ENCODE measurements around the gene PRKAG3. TPM values are rescaled to one million over a fixed set of nuclear protein-coding genes. Genes with fewer than 3 reads are reported as not detected.
A peak's percentile ranks its signal among the peaks of the same experiment; 100 is the strongest.

PRKAG3 gene
- total and polyA plus RNA-seq, 2 experiments from 2014 or later, result not detected

DNA sequence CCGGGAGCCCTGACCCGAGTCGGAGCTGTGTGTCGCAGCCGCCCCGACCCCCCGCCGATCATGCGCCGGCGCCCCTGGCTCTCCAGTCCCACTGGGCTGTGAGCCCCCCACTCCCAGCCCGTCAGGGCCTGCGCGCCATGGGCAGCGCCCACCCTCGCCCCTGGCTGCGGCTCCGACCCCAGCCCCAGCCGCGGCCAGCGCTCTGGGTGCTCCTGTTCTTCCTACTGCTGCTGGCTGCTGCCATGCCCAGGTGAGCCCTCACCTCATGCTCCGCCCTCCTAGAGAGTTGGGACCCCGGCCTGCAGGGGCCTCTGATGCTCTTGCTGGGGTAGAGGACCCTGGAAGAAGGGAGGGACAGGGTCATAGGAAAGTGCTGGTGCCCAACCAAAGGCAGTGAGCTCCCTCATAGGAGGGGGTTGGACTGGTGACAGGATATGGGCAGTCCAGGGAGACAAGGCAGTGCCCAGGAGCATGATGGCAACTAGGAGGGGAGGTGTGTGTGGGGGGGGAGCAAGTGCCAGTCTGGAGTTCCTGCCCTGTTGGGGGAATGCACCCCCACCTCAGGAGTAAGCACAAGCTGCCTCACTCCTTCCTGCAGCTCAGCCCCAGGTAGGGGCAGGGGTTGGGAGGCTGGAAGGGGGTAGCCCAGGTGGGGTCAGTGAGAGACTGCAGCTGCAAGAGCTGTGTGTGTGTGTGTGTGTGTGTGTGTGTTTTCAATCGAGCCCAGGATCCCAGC lies 49.4 kb upstream of the PRKAG3 start:
- peak overlapping the region; percentile 54; the same call in 2 of the 3 replicates for H3K4me3 Mint-ChIP-seq
- peak overlapping the region; percentile 66; the same call in 1 of the 2 replicates for H3K4me2 ChIP-seq
- H3K36me3 Mint-ChIP-seq (ENCODE audit: low read depth), result no peaks in the 10 kb centered on the region; the same call in 2 of the 3 replicates
- peak overlapping the region; percentile 46; the same call in 1 of the 2 replicates for H3K4me3 ChIP-seq
- peaks cover 26% of the 10 kb centered on the region for H3K4me1 Mint-ChIP-seq
- H3K36me3 ChIP-seq (ENCODE audit: insufficient read depth), result no peaks in the 10 kb centered on the region
- H3K79me2 ChIP-seq (replicated peaks; ENCODE audit: insufficient read depth), result no peaks in the 10 kb centered on the region
- no peak overlapping the region for H2AFZ ChIP-seq
- H3K27ac ChIP-seq (ENCODE audit: low read depth), result no peak overlapping the region
- H3K27me3 Mint-ChIP-seq (ENCODE audit: insufficient read depth, low read depth, poor library complexity), result peaks cover 95% of the 10 kb centered on the region
- H3K27ac Mint-ChIP-seq, result no peak overlapping the region
- peaks cover 17% of the 10 kb centered on the region for H4K20me1 ChIP-seq (replicated peaks; ENCODE audit: insufficient read depth)
- DNase-seq (ENCODE audit: low spot score), result peak; percentile 9
- peaks cover 98% of the 10 kb centered on the region for H3K27me3 ChIP-seq (ENCODE audit: insufficient read depth)
- no peak for ATAC-seq
- TF ChIP-seq ZNF114 (CRISPR knock-in tag; IDR thresholded peaks at IDR 0.05) (no peak), EZH2phosphoT487 (IDR thresholded peaks at IDR 0.05; ENCODE audit: unreplicated experiment) (peak; percentile 52), EZH2 (IDR thresholded peaks at IDR 0.05; ENCODE audit: low read depth, unreplicated experiment) (peak; percentile 85)
- TF ChIP-seq, protein P1, sequence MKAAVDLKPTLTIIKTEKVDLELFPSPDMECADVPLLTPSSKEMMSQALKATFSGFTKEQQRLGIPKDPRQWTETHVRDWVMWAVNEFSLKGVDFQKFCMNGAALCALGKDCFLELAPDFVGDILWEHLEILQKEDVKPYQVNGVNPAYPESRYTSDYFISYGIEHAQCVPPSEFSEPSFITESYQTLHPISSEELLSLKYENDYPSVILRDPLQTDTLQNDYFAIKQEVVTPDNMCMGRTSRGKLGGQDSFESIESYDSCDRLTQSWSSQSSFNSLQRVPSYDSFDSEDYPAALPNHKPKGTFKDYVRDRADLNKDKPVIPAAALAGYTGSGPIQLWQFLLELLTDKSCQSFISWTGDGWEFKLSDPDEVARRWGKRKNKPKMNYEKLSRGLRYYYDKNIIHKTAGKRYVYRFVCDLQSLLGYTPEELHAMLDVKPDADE (IDR thresholded peaks at IDR 0.05), result no peak
- no peaks in the 10 kb centered on the region for H3K9me3 Mint-ChIP-seq
- peaks cover 14% of the 10 kb centered on the region; the same call in 1 of the 2 replicates for H3K4me1 ChIP-seq (ENCODE audit: insufficient read depth)
- no peaks in the 10 kb centered on the region for H3F3A ChIP-seq (replicated peaks; ENCODE audit: low read depth)
- H3K9me2 ChIP-seq (ENCODE audit: insufficient read depth), result no peaks in the 10 kb centered on the region

DNA sequence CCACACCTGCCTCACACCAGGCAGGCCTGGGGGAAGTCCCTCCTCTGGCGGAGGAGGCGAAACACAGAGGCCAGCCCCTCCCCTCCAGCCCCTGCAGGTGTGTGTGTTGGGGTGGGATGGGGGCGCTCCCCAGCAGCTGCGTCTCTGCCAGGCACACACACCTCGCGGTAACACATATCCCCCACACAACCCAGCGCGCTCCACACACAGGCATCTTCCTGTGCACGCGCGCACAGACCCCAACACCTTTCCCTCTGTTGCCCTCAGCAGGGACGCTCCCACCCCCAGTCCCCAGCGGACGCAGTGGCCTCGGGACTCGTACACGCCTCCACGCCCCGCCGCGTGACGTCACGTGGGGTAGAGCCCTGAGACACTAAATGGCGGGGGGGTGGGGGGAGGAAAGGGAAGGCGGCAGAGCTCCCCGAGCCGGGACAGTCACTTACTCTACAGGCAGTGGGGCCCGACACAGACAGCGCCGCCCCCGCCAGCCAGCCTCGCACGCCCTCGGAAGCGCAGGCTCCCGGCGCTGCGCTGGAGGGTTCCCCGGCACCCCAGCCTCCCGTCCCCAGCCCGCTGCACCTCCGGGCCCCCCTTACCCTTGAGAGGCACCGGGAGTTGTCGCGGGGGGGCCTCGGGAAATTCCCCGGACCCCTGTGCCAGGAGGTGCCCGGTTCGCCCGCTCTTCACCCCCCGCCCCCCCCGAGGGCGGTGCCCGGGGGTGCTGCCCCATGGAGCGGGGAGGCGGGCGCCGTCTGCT lies 48.7 kb upstream of the PRKAG3 start, which contains the start of gene WNT10A:
Gene WNT10A (plus strand): TSS at position 751 of the 757 bp plus-strand sequence. CDS start 144 bp downstream, outside the sequence.
- peaks cover 95% of the 10 kb centered on the region for H3K27me3 Mint-ChIP-seq (ENCODE audit: insufficient read depth, low read depth, poor library complexity)
- peak within 1 kb of the TSS; percentile 46 for H3K4me3 ChIP-seq
- no peak within 1 kb of the TSS for H3K27ac Mint-ChIP-seq

More for the DNA sequence above, 48.7 kb upstream of the PRKAG3 start, which contains the start of gene WNT10A:
- no peaks in the 10 kb centered on the region; the same call in 2 of the 3 replicates for H3K36me3 Mint-ChIP-seq (ENCODE audit: low read depth)
- H4K20me1 ChIP-seq (replicated peaks; ENCODE audit: insufficient read depth), result peaks cover 19% of the 10 kb centered on the region
- no peak within 1 kb of the TSS for H2AFZ ChIP-seq
- H3K9me2 ChIP-seq (ENCODE audit: insufficient read depth), result no peaks in the 10 kb centered on the region
- DNase-seq (ENCODE audit: low spot score), result peak; percentile 48
- peaks cover 98% of the 10 kb centered on the region for H3K27me3 ChIP-seq (ENCODE audit: insufficient read depth)
- peak within 1 kb of the TSS; percentile 57 for H3K4me3 Mint-ChIP-seq
- H3F3A ChIP-seq (replicated peaks; ENCODE audit: low read depth), result no peaks in the 10 kb centered on the region
- H3K4me1 ChIP-seq (ENCODE audit: insufficient read depth), result peaks cover 14% of the 10 kb centered on the region; the same call in 1 of the 2 replicates
- peak; percentile 54 for ATAC-seq
- no peaks in the 10 kb centered on the region for H3K79me2 ChIP-seq (replicated peaks; ENCODE audit: insufficient read depth)
- no peaks in the 10 kb centered on the region for H3K9me3 Mint-ChIP-seq
- H3K4me2 ChIP-seq, result peak within 1 kb of the TSS; percentile 66
- no peaks in the 10 kb centered on the region for H3K36me3 ChIP-seq (ENCODE audit: insufficient read depth)
- H3K27ac ChIP-seq (ENCODE audit: low read depth), result no peak within 1 kb of the TSS
- H3K4me1 Mint-ChIP-seq, result peaks cover 26% of the 10 kb centered on the region
- TF ChIP-seq CREB1 (CRISPR knock-in tag; IDR thresholded peaks at IDR 0.05; ENCODE audit: low read depth) (peak; percentile 79), JUNB (IDR thresholded peaks at IDR 0.05; ENCODE audit: unreplicated experiment) (no peak), ZNF462 (CRISPR knock-in tag; IDR thresholded peaks at IDR 0.05) (no peak), STAT1 (IDR thresholded peaks at IDR 0.05; ENCODE audit: unreplicated experiment) (no peak), EZH2 (IDR thresholded peaks at IDR 0.05; ENCODE audit: low read depth, unreplicated experiment) (peak; percentile 65)
